NCI-H69 (cell line): Measurements from ENCODE around the gene KRTAP9-7.

ENCODE experiments used
- DNase-seq: peaks from one replicate; lab custom pipeline; 2025; lab: John Stamatoyannopoulos, UW

The KRTAP9-7 gene

DNA sequence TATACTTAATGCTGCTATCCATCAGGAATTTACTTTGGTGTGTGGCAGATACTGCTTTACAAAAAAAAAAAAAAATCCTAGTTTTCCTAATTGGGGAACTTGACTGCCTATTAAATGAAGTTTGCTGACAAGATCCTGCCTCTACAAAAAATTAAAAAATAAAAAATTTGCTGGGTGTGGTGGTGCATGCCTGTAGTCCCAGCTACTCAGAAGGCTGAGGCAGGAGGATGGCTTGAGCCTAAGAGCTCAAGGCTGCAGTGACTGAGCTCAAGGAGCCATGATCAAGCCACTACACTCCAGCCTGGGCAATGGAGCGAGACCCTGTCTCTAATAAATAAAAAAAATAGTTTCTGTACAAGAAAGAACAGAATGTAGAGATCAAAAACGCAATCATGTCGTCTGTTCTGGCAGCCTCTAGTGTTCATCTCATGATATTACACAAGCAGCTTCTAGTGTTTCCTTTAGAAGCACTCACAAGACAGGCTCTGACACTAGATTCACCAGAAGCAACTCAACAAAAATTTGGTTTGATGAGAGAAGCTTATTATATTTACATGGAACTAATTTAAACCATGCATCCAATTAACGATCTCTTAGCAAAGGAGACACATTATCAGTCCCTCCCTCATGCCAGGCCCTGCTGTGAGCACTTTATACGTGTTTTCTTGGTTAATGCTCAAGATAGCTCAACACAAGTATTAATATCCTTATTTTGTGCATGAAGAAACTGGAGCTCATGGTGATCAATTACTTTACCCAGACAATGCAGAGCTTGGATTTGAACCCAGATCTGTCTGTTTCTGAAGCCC, 46.8 kb downstream of the KRTAP9-7 start:
- peak; percentile 48 for DNase-seq

- no peak for DNase-seq
These were observed 47.7 kb downstream of the KRTAP9-7 start for GRCh38 chr17:41322903-41323895.

DNA sequence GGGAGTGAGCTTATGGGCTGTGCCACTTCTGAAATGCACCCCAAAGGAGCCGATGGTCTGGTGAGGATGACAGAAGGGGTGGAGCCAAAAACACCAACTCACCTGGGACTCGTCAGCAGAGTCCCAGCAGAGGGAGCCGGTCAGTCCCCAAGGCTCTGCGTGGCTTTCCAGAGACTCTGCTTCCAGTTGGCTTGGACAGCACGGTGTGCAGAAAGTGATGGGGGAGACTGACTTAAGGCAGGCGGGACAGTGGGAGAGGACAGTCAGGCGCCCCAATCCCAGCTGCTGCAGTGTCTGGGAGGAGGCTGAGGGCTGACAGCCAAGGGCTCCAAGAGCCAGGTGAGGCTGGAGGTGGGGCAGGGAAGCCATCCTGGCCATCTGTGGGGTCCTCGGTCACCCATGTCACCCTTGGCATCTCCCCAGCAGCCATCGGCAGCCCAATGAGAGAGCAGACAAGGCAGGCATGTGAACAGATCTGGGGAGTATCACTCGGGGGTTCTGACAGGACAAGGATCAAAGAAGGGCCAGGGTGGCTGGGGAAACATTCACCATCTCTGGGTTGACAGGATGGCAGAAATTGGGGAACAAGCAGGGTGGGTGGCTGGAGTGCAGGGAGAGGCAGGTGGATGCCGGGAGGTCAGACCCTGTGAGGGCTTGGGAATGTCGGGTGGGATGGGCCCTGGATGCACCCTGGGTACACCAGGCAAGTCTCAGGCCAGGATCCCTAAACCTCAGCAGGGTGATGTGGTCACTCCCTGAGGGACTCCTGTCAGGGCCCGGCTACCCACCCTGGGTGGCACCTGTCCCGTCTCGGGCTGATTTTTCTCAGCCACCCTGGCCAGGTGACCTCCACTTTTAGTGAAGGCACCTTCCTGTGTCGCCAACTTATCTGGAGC, 48.9 kb downstream of the KRTAP9-7 start:
- peak; percentile 24 for DNase-seq

- DNase-seq: no peak
These were observed 49.6 kb downstream of the KRTAP9-7 start for GRCh38 chr17:41325126-41325525.

DNA sequence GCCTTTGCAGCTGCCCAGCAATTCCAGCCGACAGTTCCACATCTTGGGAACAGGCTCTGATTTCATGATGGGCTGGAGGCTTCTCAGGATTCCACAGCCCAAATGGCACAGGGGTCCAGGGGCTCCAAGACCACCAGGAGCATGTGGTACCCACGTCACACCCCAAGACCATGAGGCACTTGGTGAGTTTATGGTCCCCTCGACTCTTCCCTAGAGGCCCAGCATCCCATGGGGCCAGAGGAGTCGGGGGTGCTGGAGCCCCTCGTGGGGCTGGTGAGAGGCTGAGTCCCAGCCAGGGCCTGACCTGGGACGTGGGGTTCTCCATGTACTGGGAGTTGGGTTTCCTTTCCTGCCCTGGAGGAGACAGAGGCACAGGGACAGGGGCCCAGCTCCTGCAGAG, 50.1 kb downstream of the KRTAP9-7 start:
- DNase-seq: no peak
